Pons (tissue), 1 donor: ENCODE results near the gene RASA1.

Experiments used
- DNase-seq: peaks from one replicate; pipeline ENCODE4 v3.0.0-alpha.2; 2016; ENCODE audit warnings: low spot score

The RASA1 gene

GRCh38 chr5:87361031-87361445 is 93.4 kb downstream of the RASA1 start:
- no peak for DNase-seq

DNA sequence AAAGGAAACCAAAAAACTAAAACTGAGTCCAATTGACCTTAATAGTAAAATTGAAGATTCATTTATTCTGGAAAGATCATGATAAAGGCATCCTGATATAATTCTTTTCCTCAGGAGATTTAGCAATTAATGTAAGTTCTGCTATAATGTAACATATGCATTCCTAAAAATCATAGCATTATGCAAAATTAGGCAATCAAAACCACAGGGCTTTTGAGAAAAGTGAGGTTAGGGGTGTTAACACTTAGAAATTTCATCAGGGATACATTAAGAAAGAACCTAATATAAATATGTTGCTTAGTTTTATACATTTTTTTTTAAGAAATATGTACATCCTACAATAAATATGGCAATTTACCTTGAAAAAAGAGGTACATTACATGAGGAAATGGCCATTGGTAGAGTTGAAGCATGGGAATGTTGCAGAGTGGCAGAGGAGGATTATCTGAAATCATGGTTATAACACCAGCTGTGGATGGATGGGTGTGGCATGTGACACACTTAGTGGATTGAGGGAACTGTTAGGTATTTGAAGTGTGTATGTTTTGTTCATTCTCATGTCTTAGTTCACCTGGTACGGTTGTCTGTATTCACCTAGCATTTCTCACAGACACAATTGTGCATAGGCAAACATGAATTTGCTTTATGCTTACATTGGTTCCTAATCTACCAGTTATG is 94.0 kb downstream of the RASA1 start:
- no peak for DNase-seq

GRCh38 chr5:87367243-87367642 is 99.6 kb downstream of the RASA1 start:
- no peak for DNase-seq

- DNase-seq, result no peak
Observed at GRCh38 chr5:87368601-87369000, 100.9 kb downstream of the RASA1 start.

- DNase-seq, result no peak
Observed at GRCh38 chr5:87369431-87369830, 101.7 kb downstream of the RASA1 start.

- no peak for DNase-seq
Observed at GRCh38 chr5:87372705-87373104, 105.0 kb downstream of the RASA1 start.

DNA sequence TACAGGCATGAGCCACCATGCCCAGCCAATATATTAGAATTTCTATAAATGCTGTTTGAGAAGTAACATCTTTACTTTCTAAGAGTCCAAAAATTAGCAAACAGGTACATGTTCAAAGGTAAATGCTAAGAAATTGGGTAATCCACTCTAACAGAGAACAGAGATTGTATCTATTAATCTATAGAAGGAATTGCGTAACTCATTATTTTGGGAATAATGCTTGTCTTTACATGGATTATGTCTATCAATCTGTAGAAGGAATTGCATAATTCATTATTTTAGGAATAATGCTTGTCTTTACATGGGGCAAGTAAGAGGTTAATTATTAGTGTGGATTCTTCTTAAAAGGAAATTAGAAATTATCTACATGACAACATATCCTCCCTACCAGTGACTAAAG is 114.5 kb downstream of the RASA1 start:
- DNase-seq, result no peak

DNA sequence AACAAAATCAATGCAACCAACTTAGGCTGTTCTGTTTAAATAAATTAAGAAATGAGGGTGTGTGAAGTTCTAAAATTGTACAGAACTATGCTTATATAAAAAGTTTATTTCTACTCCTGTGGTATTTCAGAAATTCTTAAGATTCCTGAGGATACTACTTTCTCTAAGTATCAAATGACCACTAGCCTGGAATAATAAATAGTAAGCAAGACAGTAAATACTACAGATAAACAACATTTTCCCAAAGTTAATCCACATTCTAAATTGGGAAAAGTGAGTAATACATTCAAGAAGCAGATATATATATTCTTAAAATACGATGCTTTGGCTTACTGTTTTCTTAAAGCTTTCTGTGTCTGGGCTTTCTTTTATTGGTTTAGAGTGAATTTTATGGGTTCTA is 115.5 kb downstream of the RASA1 start:
- no peak for DNase-seq

- no peak for DNase-seq
Observed at GRCh38 chr5:87385802-87386201, 118.1 kb downstream of the RASA1 start.

DNA sequence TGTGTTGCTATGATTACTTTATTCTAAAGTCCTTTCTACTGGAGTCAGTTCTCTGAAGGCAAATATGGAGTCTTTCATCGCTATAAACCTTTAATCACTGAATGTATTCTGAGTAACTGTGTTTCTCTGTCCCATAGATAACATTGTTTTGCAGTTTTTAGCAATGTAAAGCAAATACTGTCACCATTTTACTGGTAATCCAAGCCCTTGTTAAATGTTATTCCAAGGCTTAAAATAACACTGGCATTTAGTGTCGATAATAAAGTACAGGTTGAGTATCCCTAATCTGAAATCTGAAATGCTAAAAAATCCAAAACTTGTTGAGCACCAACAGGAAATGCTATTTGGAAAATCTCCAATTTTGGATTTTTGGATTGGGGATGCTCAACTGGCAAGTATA is 120.4 kb downstream of the RASA1 start:
- no peak for DNase-seq

DNA sequence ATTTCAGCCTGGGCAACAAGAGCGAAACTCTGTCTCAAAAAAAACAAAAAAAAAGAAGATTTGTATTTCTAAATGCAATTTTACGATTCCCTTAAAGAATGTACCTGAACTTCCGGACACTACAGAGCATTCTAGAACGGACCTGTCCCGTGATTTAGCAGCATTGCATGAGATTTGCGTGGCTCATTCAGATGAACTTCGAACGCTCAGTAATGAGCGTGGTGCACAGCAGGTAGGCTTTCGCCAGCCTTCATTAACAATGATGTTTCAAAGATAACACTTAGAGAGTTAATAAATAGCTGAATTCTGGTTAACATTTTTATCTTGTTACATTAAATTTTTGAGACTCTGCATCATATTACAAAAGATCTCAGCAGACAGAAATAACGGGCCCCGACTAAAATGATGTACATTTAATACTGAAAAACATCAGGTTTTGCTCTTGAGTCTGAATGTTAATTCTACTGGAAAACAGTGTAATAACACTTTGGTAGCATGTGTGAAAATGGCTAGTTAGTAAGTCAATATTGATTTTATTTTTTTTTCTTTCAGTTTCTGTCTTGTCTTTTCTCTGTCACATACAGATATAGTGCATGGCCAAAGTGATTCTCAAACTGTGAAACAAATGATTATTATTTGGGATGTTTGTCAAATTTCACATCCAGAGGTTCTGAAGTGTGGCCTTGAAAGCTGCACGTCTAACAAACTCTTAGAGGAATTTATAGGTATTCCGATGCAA is 121.8 kb downstream of the RASA1 start:
- no peak for DNase-seq

GRCh38 chr5:87390075-87390474 is 122.4 kb downstream of the RASA1 start:
- no peak for DNase-seq

DNA sequence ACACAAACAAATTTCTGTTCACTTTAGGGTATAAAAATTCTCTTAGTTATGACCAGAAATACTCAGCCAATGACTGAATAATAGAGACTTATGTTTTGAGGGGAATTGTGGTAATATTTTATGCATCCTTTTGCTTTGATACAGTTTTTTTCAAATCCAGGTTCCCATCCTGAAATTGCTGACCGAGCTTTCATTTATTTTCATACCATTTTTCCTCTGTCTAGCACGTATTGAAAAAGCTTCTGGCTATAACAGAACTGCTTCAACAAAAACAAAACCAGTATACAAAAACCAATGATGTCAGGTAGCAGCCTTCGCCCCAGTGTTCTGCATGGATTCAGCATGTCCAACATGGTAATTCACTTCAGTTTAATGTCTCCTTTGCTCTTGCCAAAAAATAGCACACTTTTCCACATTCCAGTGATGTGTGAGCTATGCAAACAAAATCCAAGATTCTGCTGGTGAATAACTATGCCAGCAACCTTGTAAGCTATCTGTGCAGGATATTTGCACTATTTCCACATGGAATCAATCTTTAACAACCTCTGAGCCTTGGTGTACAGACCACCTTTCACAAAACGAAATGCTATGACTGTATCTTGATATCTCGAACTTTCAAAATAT is 123.0 kb downstream of the RASA1 start:
- DNase-seq, result no peak

GRCh38 chr5:87392170-87392569 is 124.5 kb downstream of the RASA1 start:
- DNase-seq, result no peak

DNA sequence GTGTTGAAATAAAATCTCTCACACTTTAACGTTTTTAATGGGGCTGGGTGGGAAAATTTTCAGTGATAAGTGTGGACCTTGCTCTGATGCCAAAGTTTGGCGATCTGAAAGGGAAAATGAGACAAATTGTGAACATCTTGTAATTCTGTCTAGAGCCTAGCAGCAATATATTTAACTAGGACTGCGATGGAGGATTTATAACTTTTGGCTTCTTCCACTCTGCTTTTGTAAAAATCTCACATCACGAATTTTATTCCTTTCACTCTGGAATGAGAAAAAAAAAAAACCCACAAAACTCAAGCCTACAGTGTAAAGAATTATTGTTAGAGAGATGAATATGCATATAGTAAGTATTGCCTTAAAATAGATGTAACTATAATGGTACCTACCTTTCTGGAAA is 125.1 kb downstream of the RASA1 start:
- no peak for DNase-seq

DNA sequence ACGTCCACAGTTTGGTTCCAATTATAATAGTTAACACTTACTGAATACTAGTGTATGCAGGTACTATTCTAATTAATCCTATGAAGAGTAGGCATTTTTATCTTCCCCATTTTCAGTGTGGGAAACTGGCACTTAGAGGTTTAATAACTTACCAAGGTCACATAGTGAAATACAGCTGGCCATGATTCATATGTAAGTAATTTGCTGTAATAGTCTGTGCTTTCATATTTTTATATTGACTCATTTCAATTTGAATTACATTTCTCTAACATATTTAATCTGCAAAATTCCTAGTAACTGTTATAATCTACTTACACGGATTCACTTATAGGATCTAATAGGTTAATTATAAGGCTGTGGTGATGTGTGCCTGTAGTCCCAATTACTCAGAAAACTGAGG is 125.6 kb downstream of the RASA1 start:
- no peak for DNase-seq

- DNase-seq, result no peak
Observed at GRCh38 chr5:87394411-87395165, 126.9 kb downstream of the RASA1 start.

DNA sequence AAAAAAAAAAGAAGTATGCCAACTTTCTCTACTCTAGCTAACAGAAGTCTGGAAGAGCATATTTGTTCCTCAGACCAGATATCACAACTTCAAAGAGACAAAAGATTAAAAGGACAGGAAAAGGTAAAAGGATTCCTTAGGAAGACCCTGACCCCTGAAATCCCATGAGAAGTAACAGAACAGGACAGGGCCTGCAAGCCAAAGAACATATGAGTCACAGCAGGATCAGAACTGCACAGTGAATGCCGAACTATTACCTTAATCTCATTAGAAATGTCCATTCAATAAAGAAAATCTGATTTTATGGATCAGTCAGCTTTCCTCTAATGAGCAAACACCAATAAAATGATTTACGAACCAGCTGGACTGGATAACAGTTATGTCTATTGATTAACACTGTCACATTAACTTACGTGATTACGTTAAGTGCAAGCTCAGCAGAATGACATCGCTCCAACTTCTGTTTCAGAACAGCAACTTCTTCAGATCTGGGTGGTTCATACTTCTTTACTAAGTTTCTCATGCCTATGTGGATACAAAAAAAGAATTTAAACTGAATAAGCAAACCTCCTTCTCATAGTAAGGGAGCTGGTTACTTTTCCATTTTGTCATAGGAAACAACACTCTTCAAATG is 131.4 kb downstream of the RASA1 start:
- DNase-seq, result no peak

DNA sequence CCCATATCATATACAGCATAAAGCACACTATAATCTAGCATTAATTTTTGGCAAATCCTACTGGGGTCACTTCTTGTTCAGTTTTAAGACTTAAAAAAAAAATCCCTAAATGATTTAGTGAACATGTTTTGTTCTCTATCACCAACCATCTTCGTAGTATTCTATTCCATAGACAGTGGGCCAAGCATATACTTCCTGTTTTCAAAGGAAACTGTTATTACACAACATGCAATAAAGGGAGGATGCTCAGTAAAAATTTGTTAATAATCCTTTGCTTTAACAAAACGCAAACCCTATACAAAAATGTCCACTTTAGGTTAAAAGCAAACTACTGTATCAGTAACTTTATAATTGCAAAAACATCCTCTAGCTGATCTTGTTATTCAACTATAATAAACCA is 132.0 kb downstream of the RASA1 start:
- no peak for DNase-seq

GRCh38 chr5:87400305-87400899 is 132.7 kb downstream of the RASA1 start:
- peak; percentile 55 for DNase-seq

DNA sequence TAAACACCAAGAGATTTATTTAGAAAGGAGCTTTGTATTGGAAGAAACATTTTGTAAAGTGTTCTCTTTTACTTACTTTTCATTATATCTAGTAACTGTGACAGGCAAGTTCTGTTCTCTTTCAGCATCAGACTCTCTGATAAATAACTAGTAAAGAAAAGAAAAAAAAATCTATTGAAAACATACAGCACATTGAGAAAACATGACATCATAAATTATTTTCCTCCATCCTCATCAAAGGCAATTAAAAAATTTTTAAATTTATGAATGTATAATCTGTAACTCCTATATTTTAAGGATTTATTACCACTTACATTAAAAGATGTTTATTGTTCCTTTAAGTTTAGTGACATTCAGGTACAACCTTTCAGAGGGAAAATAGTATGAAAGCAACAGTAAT is 133.9 kb downstream of the RASA1 start:
- no peak for DNase-seq

DNA sequence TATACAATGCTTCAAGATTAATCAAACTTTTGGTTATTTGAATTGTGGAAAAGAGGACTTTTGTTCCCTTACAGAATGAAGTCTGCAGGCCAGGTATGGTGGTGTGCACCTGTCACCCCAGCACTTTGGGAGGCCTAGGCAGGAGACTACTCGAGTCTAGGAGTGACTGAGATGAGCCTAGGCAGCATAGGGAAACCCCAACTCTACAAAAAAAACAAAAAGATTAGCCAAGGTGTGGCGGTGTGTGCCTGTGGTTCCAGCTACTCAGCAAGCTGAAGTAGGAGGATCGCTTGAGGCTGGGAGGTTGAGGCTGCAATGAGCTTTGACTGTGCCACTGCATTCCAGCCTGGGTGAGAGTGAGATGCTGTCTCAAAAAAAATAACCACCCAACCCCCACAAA is 135.7 kb downstream of the RASA1 start:
- no peak for DNase-seq
